Measurements from ENCODE around the gene KNDC1.
"Not testable (repeated sequence)": the region's sequence is repeated elsewhere in the genome, so short reads cannot be mapped to it uniquely, and the experiment has no call there.

Gene KNDC1

GRCh38 chr10:133131734-133132472 lies 28.1 kb upstream of the KNDC1 start:
- DNase-seq (ENCODE audit: low read depth) = no peak
- H3K4me3 ChIP-seq (ENCODE audit: low read depth, low read length) = no peak overlapping the region
- no peak for TF ChIP-seq CTCF (IDR thresholded peaks at IDR 0.05; ENCODE audit: low read depth, low read length, missing control alignments)

- TF ChIP-seq CTCF (IDR thresholded peaks at IDR 0.05; ENCODE audit: low read depth, low read length, missing control alignments) = no peak
- DNase-seq (ENCODE audit: low read depth) = no peak
- H3K4me3 ChIP-seq (ENCODE audit: low read depth, low read length) = no peak overlapping the region
Observed at GRCh38 chr10:133132473-133133291, 27.3 kb upstream of the KNDC1 start.

DNA sequence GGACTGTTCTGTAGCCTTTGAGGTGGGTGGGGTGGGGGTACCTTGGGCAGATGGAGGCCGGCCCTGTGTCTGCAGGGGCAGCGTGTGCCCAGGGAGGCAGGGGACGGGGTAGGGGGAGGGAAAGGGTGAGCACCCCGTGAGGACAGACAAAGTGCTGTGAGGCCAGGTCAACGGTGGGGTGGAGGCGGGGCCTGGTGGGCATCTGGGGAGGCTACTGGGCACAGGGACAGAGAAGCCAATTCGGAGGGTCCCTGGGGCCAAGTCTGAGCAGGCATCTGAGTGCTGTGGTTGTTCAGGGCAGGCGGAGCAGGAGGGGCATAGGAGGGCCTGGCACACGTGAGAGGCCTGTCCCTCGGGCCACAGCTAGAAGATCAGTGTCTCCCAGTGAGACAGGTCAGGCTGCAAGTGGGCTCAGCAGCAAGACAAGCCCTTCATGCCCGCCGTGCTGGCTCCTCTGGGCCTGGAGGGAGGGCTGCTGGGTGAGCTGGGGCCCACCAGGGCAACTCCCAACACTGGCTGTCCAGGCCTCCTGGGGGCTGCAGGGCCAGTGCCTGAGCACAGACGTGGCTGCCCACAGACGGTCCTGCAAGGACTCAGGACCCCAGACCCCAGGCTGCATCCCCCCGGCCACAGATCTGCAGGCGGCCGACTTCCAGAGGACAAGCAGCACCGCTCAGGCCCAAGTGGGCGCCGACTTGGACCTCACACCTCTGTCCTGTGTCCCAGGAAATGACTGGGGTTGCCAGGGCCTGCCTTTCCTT lies 26.4 kb upstream of the KNDC1 start:
- no peak for DNase-seq (ENCODE audit: low read depth)
- no peak overlapping the region for H3K4me3 ChIP-seq (ENCODE audit: low read depth, low read length)
- no peak for TF ChIP-seq CTCF (IDR thresholded peaks at IDR 0.05; ENCODE audit: low read depth, low read length, missing control alignments)

- TF ChIP-seq CTCF (IDR thresholded peaks at IDR 0.05; ENCODE audit: low read depth, low read length, missing control alignments) = no peak
- no peak overlapping the region for H3K4me3 ChIP-seq (ENCODE audit: low read depth, low read length)
- DNase-seq (ENCODE audit: low read depth) = no peak
Observed at GRCh38 chr10:133134411-133135115, 25.5 kb upstream of the KNDC1 start.

GRCh38 chr10:133135116-133135465 lies 24.9 kb upstream of the KNDC1 start:
- no peak overlapping the region for H3K4me3 ChIP-seq (ENCODE audit: low read depth, low read length)
- no peak for TF ChIP-seq CTCF (IDR thresholded peaks at IDR 0.05; ENCODE audit: low read depth, low read length, missing control alignments)
- DNase-seq (ENCODE audit: low read depth) = no peak

DNA sequence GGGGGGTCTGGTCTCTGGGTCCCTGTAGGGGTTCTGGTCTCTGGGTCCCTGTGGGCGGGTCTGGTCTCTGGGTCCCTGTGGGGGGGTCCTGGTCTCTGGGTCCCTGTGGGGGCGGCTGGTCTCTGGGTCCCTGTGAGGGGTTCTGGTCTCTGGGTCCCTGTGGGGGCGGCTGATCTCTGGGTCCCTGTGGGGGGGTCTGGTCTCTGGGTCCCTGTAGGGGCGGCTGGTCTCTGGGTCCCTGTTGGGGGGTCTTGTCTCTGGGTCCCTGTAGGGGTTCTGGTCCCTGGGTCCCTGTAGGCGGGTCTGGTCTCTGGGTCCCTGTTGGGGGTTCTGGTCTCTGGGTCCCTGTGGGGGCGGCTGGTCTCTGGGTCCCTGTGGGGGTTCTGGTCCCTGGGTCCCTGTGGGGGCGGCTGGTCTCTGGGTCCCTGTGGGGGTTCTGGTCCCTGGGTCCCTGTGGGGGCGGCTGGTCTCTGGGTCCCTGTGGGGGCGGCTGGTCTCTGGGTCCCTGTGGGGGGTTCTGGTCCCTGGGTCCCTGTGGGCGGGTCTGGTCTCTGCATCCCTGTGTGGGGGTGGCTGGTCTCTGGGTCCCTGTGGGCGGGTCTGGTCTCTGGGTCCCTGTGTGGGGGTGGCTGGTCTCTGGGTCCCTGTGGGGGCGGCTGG lies 22.4 kb upstream of the KNDC1 start:
- not testable (repeated sequence) for DNase-seq (ENCODE audit: low read depth); H3K4me3 ChIP-seq (ENCODE audit: low read depth, low read length)
